GM18858 (cell line): ENCODE measurements around the gene PROP1.
"Not testable (repeated sequence)": the region's sequence is repeated elsewhere in the genome, so short reads cannot be mapped to it uniquely, and the experiment has no call there.

Experiments used
- ATAC-seq: cut with Tn5 transposase; IDR thresholded peaks from one replicate; pipeline ENCODE4 v1.9.1; 2021; ENCODE audit not compliant: unreplicated experiment

The PROP1 gene

GRCh38 chr5:177982956-177983355, 13.1 kb downstream of the PROP1 start:
- ATAC-seq: no peak

GRCh38 chr5:177982072-177982727, 13.8 kb downstream of the PROP1 start:
- ATAC-seq: no peak

- ATAC-seq: no peak
Measured at GRCh38 chr5:177981296-177982071, 14.6 kb downstream of the PROP1 start.

- no peak for ATAC-seq
Measured at GRCh38 chr5:177980743-177981151, 15.3 kb downstream of the PROP1 start.

- not testable (repeated sequence) for ATAC-seq
Measured at GRCh38 chr5:177977600-177977999, 18.4 kb downstream of the PROP1 start.

- ATAC-seq: no peak
Measured at GRCh38 chr5:177973066-177973635, 22.9 kb downstream of the PROP1 start.

GRCh38 chr5:177972613-177973012, 23.4 kb downstream of the PROP1 start:
- no peak for ATAC-seq

- not testable (repeated sequence) for ATAC-seq
Measured at GRCh38 chr5:177972014-177972413, 24.0 kb downstream of the PROP1 start.

- ATAC-seq: no peak
Measured at GRCh38 chr5:177968661-177969211, 27.3 kb downstream of the PROP1 start.

- ATAC-seq: no peak
Measured at GRCh38 chr5:177967221-177967887, 28.7 kb downstream of the PROP1 start.

GRCh38 chr5:177966839-177967166, 29.2 kb downstream of the PROP1 start:
- no peak for ATAC-seq

GRCh38 chr5:177966009-177966838, 29.8 kb downstream of the PROP1 start:
- no peak for ATAC-seq

- no peak for ATAC-seq
Measured at GRCh38 chr5:177964471-177964870, 31.6 kb downstream of the PROP1 start.

GRCh38 chr5:177963966-177964365, 32.1 kb downstream of the PROP1 start:
- ATAC-seq: no peak

- no peak for ATAC-seq
Measured at GRCh38 chr5:177959315-177959714, 36.7 kb downstream of the PROP1 start.

- ATAC-seq: no peak
Measured at GRCh38 chr5:177958696-177959095, 37.3 kb downstream of the PROP1 start.

- no peak for ATAC-seq
Measured at GRCh38 chr5:177957241-177957640, 38.8 kb downstream of the PROP1 start.

GRCh38 chr5:177953101-177953500, 42.9 kb downstream of the PROP1 start:
- not testable (repeated sequence) for ATAC-seq

- not testable (repeated sequence) for ATAC-seq
Measured at GRCh38 chr5:177949656-177950055, 46.4 kb downstream of the PROP1 start.

GRCh38 chr5:177949065-177949464, 47.0 kb downstream of the PROP1 start:
- peak; percentile 73 for ATAC-seq
